GM12874 (cell line): ENCODE measurements around the gene ZFP36L2.

Experiments used
- TF ChIP-seq, protein P1 (sequence below): IDR thresholded peaks from 2 replicates; pipeline ENCODE4 v1.5.1; 2011; ENCODE audit warnings: low read depth, mild to moderate bottlenecking, control low read depth, low read length, moderate library complexity; ENCODE audit not compliant: insufficient read depth

The ZFP36L2 gene

DNA sequence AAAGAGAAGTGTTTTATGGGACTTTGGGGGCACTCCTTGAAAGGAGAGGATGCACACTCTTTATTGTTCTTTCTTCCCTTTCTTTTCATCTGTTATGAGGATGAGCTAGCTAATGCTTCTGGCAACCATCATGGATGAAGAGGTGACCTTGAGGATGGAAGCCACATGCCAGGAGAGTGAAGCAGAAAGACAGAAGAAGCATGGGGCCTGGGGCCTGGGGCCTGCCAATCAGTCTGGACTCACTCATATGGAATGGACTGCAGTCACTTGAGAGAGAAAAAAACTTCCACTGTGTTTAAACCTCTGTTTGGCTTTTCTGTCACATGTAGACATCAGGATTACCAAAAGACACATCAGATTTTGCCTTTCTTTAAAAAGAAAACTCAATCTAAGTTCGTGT, 35.8 kb upstream of the ZFP36L2 start:
- TF ChIP-seq, protein P1, sequence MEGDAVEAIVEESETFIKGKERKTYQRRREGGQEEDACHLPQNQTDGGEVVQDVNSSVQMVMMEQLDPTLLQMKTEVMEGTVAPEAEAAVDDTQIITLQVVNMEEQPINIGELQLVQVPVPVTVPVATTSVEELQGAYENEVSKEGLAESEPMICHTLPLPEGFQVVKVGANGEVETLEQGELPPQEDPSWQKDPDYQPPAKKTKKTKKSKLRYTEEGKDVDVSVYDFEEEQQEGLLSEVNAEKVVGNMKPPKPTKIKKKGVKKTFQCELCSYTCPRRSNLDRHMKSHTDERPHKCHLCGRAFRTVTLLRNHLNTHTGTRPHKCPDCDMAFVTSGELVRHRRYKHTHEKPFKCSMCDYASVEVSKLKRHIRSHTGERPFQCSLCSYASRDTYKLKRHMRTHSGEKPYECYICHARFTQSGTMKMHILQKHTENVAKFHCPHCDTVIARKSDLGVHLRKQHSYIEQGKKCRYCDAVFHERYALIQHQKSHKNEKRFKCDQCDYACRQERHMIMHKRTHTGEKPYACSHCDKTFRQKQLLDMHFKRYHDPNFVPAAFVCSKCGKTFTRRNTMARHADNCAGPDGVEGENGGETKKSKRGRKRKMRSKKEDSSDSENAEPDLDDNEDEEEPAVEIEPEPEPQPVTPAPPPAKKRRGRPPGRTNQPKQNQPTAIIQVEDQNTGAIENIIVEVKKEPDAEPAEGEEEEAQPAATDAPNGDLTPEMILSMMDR, result no peak

DNA sequence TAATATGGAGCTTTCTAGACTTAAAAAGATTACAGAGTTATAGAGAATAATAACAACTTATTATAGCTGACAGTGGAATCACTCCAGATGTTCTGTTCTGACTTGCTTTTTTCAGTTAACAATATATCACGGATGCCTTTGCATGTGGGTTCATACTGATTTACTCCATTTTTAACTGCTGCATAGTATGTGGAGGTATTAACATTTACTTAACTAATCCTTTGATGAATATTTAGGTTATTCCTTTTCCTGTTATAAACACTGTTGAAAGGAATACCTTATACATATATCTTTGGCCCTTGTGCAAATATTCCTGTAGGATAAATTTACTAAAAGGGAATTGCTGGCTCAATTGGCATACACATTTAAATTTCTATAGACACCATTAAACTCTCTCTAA, 33.1 kb upstream of the ZFP36L2 start:
- TF ChIP-seq, protein P1, result no peak

DNA sequence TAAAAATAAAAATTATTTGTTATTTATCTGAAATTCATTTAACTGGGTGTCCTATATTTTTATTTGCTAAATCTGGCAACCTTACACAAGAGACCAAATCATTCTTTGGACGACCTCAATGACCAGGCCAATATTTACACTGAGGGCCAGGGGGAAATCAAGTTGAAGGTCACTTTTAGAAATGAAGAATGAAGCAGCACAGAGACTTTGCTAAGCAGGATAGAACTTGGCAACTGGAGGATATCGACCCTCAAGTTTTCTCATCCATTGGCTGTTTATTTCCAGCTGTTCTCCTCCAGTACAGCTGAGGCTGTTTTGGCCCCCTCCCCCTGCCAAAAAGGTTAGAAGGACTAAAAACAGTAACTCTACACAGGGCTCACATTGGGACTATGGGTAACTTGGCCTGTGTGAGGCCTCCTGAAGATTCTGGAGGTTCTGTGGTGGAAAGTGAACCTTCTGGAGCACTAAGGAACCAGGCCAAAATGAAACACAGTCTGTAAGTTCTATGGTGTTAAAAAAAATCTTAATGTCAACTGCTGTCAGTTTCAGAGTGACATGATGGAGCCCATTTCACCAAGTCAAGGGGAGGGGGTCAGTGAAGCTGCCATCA, 32.2 kb upstream of the ZFP36L2 start:
- TF ChIP-seq, protein P1, result no peak

DNA sequence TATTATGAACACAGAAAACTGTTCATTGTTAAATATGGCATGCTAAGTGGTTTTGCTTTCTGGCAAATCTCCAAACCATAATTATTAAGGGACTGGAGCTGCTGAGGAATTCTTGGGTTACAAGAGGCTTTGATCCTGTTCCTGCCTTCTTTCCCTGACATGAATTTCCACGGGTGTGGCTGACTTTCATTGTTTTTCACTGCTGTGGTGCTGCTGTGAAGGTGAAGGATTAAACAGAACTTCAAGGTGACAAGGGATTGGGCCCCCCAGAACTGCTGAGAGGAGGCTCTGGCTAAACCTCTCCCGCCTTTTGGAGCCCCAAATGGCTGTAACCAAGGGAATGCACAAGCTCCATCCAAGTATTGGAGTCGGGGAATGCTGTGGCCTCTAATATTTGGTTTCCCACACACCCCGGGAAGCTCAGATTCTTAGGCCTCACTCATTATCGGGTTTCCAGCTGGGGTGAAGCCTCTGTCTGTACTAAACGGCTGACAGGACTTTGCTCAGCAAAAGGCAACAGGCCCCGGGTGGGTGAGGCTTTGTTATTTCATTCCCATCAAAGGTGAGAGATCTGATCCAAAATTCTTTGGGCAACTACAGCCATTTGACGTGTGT, 29.0 kb upstream of the ZFP36L2 start:
- TF ChIP-seq, protein P1, result no peak

DNA sequence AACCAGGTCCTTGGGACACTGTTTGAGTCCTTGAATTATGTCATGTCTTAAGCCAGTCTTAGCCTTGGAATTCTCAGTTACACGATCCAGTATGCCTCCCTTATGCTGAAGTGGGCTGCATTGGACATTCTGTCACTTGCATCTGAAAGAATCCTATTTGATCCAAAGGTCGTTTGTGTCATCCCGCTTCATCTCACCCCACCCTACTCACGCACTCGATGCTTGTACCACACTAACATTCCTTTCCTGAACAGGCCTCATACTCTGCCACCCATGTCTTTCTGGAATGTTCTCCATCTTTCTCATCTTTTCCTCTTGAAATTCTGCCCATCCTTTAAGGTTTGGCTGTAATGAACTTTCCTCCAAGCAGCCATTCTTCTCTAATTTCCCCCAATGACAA, 27.9 kb upstream of the ZFP36L2 start:
- TF ChIP-seq, protein P1, result no peak

DNA sequence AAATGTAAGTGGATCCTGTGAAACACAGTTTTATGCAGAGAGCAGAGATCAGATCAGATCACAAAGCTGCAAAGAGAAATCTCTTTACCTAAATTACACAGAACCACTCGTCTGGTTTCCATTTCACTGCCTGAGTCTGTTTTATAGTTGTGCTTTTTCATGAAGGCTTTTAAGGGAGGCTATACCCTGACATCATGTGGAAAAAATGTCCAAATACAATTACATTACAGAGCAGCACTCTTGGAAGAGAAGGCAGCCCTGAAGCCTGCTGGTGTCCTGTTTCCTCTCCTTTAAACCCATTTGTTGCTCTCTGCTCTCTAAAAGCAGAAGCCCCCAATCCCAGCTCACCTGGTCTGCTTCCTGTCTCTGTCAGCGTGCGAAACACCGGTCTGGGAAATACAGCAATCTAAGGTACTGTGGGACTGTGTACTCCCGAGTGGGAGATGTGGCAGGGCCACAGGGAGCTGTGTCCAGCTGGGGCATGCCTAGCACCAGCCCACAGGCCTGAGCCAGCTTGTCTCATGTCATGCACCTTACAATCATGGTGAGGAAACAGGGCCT, 24.8 kb upstream of the ZFP36L2 start:
- TF ChIP-seq, protein P1, result no peak

DNA sequence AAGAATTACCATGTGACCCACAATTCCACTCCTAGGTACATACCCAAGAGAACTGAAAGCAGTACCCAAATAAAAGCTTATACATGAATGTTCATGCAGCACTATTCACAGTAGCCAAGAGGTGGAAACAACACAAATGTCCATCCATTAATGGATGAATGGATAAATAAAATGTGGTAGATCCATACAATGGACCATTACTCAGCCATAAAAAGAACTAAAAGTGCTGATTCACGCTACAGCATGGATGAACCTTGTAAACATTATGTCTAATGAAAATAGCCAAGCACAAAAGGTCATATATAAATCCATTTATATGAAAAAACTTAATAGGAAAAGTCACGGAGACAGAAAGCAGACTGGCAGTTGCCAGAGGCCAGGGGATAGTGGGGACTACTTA, 23.6 kb upstream of the ZFP36L2 start:
- TF ChIP-seq, protein P1, result no peak
